HepG2 (cell line): ENCODE data around the gene TCEANC2. TPM values are rescaled to one million over a fixed set of nuclear protein-coding genes. Genes with fewer than 3 reads are reported as not detected.
A peak's percentile ranks its signal among the peaks of the same experiment; 100 is the strongest.

Experiments
- ATAC-seq: fragments of 200-7000 bp; cut with Tn5 transposase; 3 replicates; pipeline ENCODE4 v1.9.1; 2020; ENCODE audit warnings: mild to moderate bottlenecking, moderate library complexity
- BruUV-seq: library from RNA; stranded (reverse); fragments of 400-500 nt; replicated peaks from 2 replicates; lab custom pipeline; 2021; lab: Mats Ljungman, UMichigan
- CTCF ChIA-PET: fragments of 300-600 bp; formaldehyde crosslinking; extraction: SDS; loops from one replicate; lab custom pipeline; 2021; ENCODE audit warnings: low total read pairs, inconsistent platforms, low intra/inter-chr PET ratio; lab: Yijun Ruan, JAX
- POLR2A ChIA-PET: fragments of 350-600 bp; sonication (Branson Sonifier 250); formaldehyde crosslinking; loops from one replicate; lab custom pipeline; 2020; ENCODE audit warnings: antibody characterized with exemption, inconsistent platforms; lab: Yijun Ruan, JAX
- DNase-seq: peaks from one replicate; pipeline ENCODE4 v3.0.0-alpha.2; 2015; ENCODE audit warnings: low spot score
- FAIRE-seq: peaks from 3 replicates; lab custom pipeline; 2011; peaks lifted over from hg19 to GRCh38; lab: Jason Lieb, UNC
- H2AFZ ChIP-seq: one replicate; pipeline ENCODE4 v1.6.1; 2011; ENCODE audit warnings: low read length, inconsistent platforms
- H3K27ac ChIP-seq: fragments of 300-600 bp; 3 replicates; pipeline ENCODE4 v1.8.0; 2011; ENCODE audit warnings: mixed run types, mild to moderate bottlenecking, mixed read lengths, low read length, inconsistent platforms; ENCODE audit not compliant: insufficient read depth; ENCODE audit errors: extremely low read length
- H3K27me3 ChIP-seq, 2 experiments: fragments of 200-600 bp in 1 of 2; 2 replicates in 1 of 2; 3 replicates in 1 of 2; pipeline versions ENCODE4 v1.6.0 to v1.8.0; 2011; ENCODE audit warnings: low read length in 2 of 2, mild to moderate bottlenecking in 2 of 2, moderate library complexity in 2 of 2, inconsistent platforms in 1 of 2; ENCODE audit not compliant: insufficient read depth in 2 of 2, control insufficient read depth in 1 of 2
- H3K36me3 ChIP-seq, 2 experiments: fragments of 200-600 bp in 1 of 2; replicated peaks in 1 of 2; 2 replicates in 1 of 2; 3 replicates in 1 of 2; pipeline versions ENCODE4 v1.5.1 to v1.8.0; 2011; ENCODE audit warnings: low read length in 2 of 2, inconsistent platforms in 1 of 2; ENCODE audit not compliant: insufficient read depth in 2 of 2, control insufficient read depth in 1 of 2
- H3K4me1 ChIP-seq: 2 replicates; pipeline ENCODE4 v1.5.1; 2012; ENCODE audit warnings: low read length, inconsistent platforms; ENCODE audit not compliant: insufficient read depth
- H3K4me2 ChIP-seq: 2 replicates; pipeline ENCODE4 v1.6.0; 2011; ENCODE audit warnings: low read depth, low read length, inconsistent platforms
- H3K4me3 ChIP-seq, 3 experiments: fragments of 200-600 bp in 1 of 3; sonication (generic), shearing (Covaris generic) in 1 of 3; replicated peaks in 1 of 3; 2 replicates each; pipeline ENCODE4 v1.5.1; 2011 to 2016; ENCODE audit warnings: low read length in 3 of 3, inconsistent platforms in 2 of 3, low read depth in 2 of 3, mild to moderate bottlenecking in 2 of 3, control low read depth in 1 of 3, mixed read lengths in 1 of 3; ENCODE audit not compliant: insufficient read depth in 1 of 3
- H3K79me2 ChIP-seq: one replicate; pipeline ENCODE4 v1.6.1; 2011; ENCODE audit warnings: low read length, inconsistent platforms; ENCODE audit not compliant: insufficient read depth
- H3K9ac ChIP-seq: 2 replicates; pipeline ENCODE4 v1.6.0; 2011; ENCODE audit warnings: mild to moderate bottlenecking, low read depth, low read length, inconsistent platforms; ENCODE audit not compliant: insufficient read depth
- H3K9me3 ChIP-seq: 2 replicates; pipeline ENCODE4 v1.5.1; 2012; ENCODE audit warnings: mild to moderate bottlenecking, low read length
- H4K20me1 ChIP-seq: 2 replicates; pipeline ENCODE4 v1.6.0; 2011; ENCODE audit warnings: inconsistent platforms, mild to moderate bottlenecking, low read length, moderate library complexity; ENCODE audit not compliant: insufficient read depth
- ATRX ChIP-seq: sonication (generic); formaldehyde crosslinking; IDR thresholded peaks from 2 replicates; pipeline ENCODE4 v1.4.0; 2020; ENCODE audit warnings: missing genetic modification reagents, borderline replicate concordance
- CHD2 ChIP-seq: IDR thresholded peaks from 2 replicates; pipeline ENCODE4 v1.6.1; 2011; ENCODE audit warnings: low read depth, low read length, improper control_type of control experiment
- ELF3 ChIP-seq: IDR thresholded peaks from 2 replicates; pipeline ENCODE4 v1.6.1; 2016; ENCODE audit warnings: missing genetic modification reagents, missing compliant biosample characterization
- FOXA1 ChIP-seq, 2 experiments: fragments of 450-650 bp in 1 of 2; sonication (generic) in 1 of 2; formaldehyde crosslinking in 1 of 2; IDR thresholded peaks; 2 replicates each; pipeline versions ENCODE4 v1.4.0 to v1.6.1; 2016 to 2020; ENCODE audit warnings: missing genetic modification reagents in 1 of 2
- POLR2A ChIP-seq, 2 experiments: IDR thresholded peaks; 2 replicates each; pipeline ENCODE4 v1.6.1; 2011; ENCODE audit warnings: low read depth in 2 of 2, low read length in 2 of 2, mild to moderate bottlenecking in 1 of 2, moderate library complexity in 1 of 2; ENCODE audit not compliant: insufficient read depth in 1 of 2
- RFXANK ChIP-seq: IDR thresholded peaks from 2 replicates; pipeline ENCODE4 v1.6.1; 2016
- SMYD3 ChIP-seq: sonication (generic); formaldehyde crosslinking; IDR thresholded peaks from 2 replicates; pipeline ENCODE4 v1.8.1; 2023; ENCODE audit warnings: mild to moderate bottlenecking, missing genetic modification reagents
- SYNCRIP ChIP-seq: fragments of 200-400 bp; formaldehyde crosslinking; IDR thresholded peaks from 2 replicates; pipeline ENCODE4 v1.6.1; 2018; ENCODE audit warnings: mild to moderate bottlenecking, low read depth, low read length; ENCODE audit not compliant: insufficient read depth
- ZNF567 ChIP-seq: sonication (generic); formaldehyde crosslinking; IDR thresholded peaks from 2 replicates; pipeline ENCODE4 v1.8.1; 2023; ENCODE audit warnings: mild to moderate bottlenecking, missing genetic modification reagents, borderline replicate concordance
- ZNF574 ChIP-seq: sonication (generic); formaldehyde crosslinking; IDR thresholded peaks from 2 replicates; pipeline ENCODE4 v1.4.0; 2020; ENCODE audit warnings: missing genetic modification reagents
- ZNF629 ChIP-seq: sonication (generic); formaldehyde crosslinking; conservative IDR thresholded peaks from 2 replicates; pipeline ENCODE4 v1.5.0; 2020; ENCODE audit warnings: missing genetic modification reagents
- ZSCAN25 ChIP-seq: sonication (generic); formaldehyde crosslinking; IDR thresholded peaks from 2 replicates; pipeline ENCODE4 v1.8.0; 2022; ENCODE audit warnings: mild to moderate bottlenecking, missing genetic modification reagents
- WGBS: methylation state at CpG from one replicate; pipeline ENCODE4 v1.1.6; 2017; ENCODE audit warnings: low lambda C conversion rate; 5-methylcytosine and 5-hydroxymethylcytosine counted together
- in situ Hi-C: cut with HindIII; loops from 2 replicates; pipeline ENCODE4 v1.10.0; 2017; ENCODE audit warnings: low pct_unique_long_range_greater_than_20kb; ENCODE audit not compliant: extremely low pct_ligation_motif_present
- intact Hi-C: fragments of 100-400 bp; cut with micrococcal nuclease; formaldehyde crosslinking; loops from one replicate; pipeline ENCODE4 v1.10.0; 2022; ENCODE audit not compliant: unreplicated experiment
- polyA plus RNA-seq, 8 experiments: library from polyadenylated mRNA; depleted of rRNA in 3 of 8; stranded (reverse) in 7 of 8; unstranded in 1 of 8; fragments of >200 nt; fragmentation: Illumina TruSeq in 4 of 8; extraction: Trizol in 4 of 8; gene quantifications; 2 replicates each; pipeline versions ENCODE4 v1.2.1 to v1.2.3, GENCODE V29; 2011 to 2016; ENCODE audit warnings: low read depth in 4 of 8, missing spikeins in 1 of 8, mixed read lengths in 1 of 8; ENCODE audit not compliant: insufficient read depth in 1 of 8
- total RNA-seq, 5 experiments: library from RNA; depleted of rRNA; stranded (reverse); fragments of >200 nt; fragmentation: Illumina TruSeq; extraction: Trizol; gene quantifications; 2 replicates each; pipeline ENCODE4 v1.2.3, GENCODE V29; 2016; ENCODE audit warnings: low read depth in 1 of 5

The TCEANC2 gene
- total and polyA plus RNA-seq, 2 of the 13 experiments (the other 11 are each of a cell fraction or from before 2014, with no cell fraction given): 3.8 to 5.0 TPM

GRCh38 chr1:54125386-54126070 is 72.1 kb downstream of the TCEANC2 start (continued):
- TF ChIP-seq ATRX (CRISPR knock-in tag) (no peak), SYNCRIP (no peak), RFXANK (no peak), FOXA1 (IDR thresholded peaks at IDR 0.05) (no peak), FOXA1 (CRISPR knock-in tag; IDR thresholded peaks at IDR 0.05) (peak; percentile 95), ZNF567 (CRISPR knock-in tag) (0 out of 2 replicates have a peak, but pooled peaks have one; percentile 45), CHD2 (no peak), ELF3 (CRISPR knock-in tag) (peak; percentile 33; the same call in 1 of the 2 replicates), POLR2A (IDR thresholded peaks at IDR 0.05; ENCODE audit: insufficient read depth in 1 of 2, low read depth in 2 of 2, low read length in 2 of 2) (no peak)

DNA sequence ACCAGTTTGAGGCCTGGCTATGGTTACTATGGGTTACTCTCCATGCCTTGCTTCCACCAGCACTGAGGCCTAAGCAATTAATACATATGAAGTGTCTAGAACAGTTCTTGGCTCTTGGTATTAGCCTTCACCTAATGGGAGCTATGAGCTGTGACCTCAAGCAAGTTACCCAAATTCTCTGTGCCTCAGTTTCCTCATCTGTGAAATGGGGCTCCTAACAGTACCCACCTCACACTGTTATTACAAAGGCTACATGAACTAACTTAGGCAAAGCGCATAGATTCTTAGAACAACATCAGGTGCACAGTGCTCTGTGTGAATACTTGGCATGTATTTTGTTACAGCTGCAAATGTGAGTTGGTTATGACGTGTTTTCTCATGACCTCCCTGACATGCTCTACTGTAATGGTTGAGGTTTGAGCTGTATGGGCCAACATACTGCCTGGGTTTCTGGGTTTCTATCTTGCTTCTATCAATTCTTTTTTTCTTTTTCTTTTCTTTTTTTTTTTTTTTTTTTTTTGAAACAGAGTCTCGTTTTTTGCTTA is 72.9 kb downstream of the TCEANC2 start:
- TF ChIP-seq ZSCAN25 (CRISPR knock-in tag): no peak
- TF ChIP-seq ZNF574 (CRISPR knock-in tag): no peak
- TF ChIP-seq SMYD3 (CRISPR knock-in tag): no peak
- TF ChIP-seq ZNF629: peak; percentile 54; the same call in 1 of the 2 replicates
- H3K4me1 ChIP-seq: peaks cover 35% of the 10 kb centered on the region
- ATAC-seq (no peak), DNase-seq (no peak), FAIRE-seq (no peak)
- no peak overlapping the region for H3K4me3 ChIP-seq
- no peaks in the 10 kb centered on the region for H3K36me3 ChIP-seq
- in situ Hi-C loops: no loop called here
- ChIA-PET CTCF (no interaction called here), POLR2A (no interaction called here)
- intact Hi-C loops: no loop called here
- H4K20me1 ChIP-seq: no peaks in the 10 kb centered on the region
- no peak overlapping the region for H3K4me2 ChIP-seq
- WGBS: 52% methylated on average over 3 of the region's 3 CpGs
- no peaks in the 10 kb centered on the region for H3K9me3 ChIP-seq
- H3K9ac ChIP-seq: no peak overlapping the region
- BruUV-seq: no TSS peak
- H3K79me2 ChIP-seq: no peaks in the 10 kb centered on the region
- H2AFZ ChIP-seq: no peak overlapping the region
- peaks cover 6 to 37% of the 10 kb centered on the region in 2 experiments; a peak in 3 of 5 replicates for H3K27me3 ChIP-seq
- no peak overlapping the region for H3K27ac ChIP-seq
